CD4-positive, alpha-beta T cell treated with Interleukin-15 for 1 hour (primary cell): ENCODE data around the gene PKP4.
"Not testable (repeated sequence)": the region's sequence is repeated elsewhere in the genome, so short reads cannot be mapped to it uniquely, and the experiment has no call there.

Experiments used
- DNase-seq: peaks from one replicate; pipeline ENCODE4 v3.0.0-alpha.2; 2020

PKP4 gene

GRCh38 chr2:158456309-158457066 is at the start of gene PKP4, which contains the start of gene CCDC148:
Gene PKP4, plus strand, starts transcription at chr2:158456952. Its CDS starts 76,233 bp downstream, at chr2:158533185.
Gene CCDC148, minus strand, starts transcription at chr2:158456753. Its CDS starts 314 bp downstream, at chr2:158456439.
- peak; percentile 92 for DNase-seq

DNA sequence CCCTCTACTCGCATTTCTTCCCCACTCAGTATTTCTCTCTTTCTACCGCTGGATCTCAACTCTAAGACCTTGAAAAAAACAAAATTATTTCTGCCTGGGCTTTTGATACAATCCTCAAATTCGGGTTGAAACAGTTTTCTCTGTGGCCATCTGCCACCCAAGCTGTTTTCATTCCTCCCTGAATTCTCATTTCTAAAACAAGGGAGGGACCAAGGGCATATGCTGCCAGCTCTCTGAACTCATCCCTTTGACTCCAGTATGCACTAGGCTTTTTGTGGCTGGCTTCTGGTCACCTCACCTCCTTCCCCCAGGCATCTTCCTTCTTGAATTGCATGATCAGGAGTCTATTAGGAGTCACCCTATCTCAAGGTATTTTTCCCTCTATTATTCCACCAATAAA is 49.7 kb upstream of the PKP4 start:
- no peak for DNase-seq

- DNase-seq, result no peak
Measured at GRCh38 chr2:158410132-158410531, 46.6 kb upstream of the PKP4 start.

DNA sequence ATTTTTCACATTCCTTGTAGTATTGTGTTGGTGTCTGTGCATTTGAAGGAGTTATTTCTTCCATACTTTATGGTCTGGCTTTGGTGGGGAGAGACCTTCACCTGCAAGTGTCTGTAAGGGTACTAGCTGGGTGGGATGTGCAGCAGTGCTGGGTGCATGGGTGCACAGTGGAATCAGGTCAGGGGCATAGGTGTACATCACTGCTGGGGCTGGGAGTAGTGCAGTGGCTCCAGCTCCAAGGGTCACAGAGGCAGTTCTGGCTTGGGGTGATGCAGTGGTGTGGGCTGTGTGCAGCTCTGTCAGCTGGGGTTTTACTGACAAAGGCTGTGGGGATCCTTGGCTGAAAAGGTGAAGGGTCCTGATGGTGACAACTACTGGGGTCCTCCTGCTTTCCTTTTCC is 45.0 kb upstream of the PKP4 start:
- no peak for DNase-seq

- DNase-seq, result no peak
Measured at GRCh38 chr2:158412206-158412605, 44.5 kb upstream of the PKP4 start.

DNA sequence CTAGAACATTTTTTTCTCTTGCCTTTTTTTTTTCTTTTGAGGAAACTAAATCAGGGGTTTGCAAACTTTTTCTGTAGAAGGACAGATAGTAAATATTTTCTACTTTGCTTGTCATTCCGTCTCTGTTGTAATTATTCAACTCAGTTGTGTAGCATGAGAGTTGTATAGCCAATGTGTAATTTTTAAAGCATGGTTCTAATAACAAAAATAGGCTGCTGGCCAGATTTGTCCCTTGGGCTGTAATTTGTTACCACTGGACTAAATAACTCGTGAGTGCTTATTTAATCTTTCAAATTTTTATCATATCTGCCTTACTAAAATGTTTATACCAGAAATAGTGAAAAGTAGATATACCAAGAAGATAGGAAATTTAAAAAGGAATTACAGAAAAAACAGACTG is 43.2 kb upstream of the PKP4 start:
- DNase-seq, result no peak

- no peak for DNase-seq
Measured at GRCh38 chr2:158414538-158414937, 42.2 kb upstream of the PKP4 start.

- no peak for DNase-seq
Measured at GRCh38 chr2:158432117-158432516, 24.6 kb upstream of the PKP4 start.

- not testable (repeated sequence) for DNase-seq
Measured at GRCh38 chr2:158433716-158434115, 23.0 kb upstream of the PKP4 start.

DNA sequence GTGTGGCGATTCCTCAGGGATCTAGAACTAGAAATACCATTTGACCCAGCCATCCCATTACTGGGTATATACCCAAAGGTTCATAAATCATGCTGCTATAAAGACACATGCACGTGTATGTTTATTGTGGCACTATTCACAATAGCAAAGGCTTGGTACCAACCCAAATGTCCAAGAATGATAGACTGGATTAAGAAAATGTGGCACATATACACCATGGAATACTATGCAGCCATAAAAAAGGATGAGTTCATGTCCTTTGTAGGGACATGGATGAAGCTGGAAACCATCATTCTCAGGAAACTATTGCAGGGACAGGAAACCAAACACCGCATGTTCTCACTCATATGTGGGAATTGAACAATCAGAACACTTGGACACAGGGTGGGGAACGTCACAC is 17.7 kb upstream of the PKP4 start:
- not testable (repeated sequence) for DNase-seq

DNA sequence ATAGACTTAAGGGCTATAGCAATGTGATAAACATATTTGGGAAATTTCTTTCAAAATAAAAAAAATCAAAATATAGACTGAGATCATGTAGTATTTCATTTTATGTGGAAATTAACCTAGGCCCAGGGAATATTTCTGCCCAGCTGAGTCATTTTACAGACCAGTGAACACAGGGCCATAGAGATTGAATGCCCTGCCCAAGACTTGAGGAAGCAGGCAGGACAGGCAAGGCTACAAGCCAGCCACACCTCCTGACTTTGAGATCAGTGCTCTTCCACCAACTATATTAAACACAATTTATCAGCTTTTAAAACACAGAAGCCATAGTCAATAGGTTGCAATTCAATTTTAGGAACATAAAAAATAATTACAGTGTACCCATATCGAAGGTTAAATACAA is 13.1 kb upstream of the PKP4 start:
- DNase-seq, result no peak

GRCh38 chr2:158457092-158457825 is 507 bp downstream of the PKP4 start:
- peak; percentile 32 for DNase-seq

GRCh38 chr2:158457826-158458616 is 1.3 kb downstream of the PKP4 start:
- peak; percentile 50 for DNase-seq

DNA sequence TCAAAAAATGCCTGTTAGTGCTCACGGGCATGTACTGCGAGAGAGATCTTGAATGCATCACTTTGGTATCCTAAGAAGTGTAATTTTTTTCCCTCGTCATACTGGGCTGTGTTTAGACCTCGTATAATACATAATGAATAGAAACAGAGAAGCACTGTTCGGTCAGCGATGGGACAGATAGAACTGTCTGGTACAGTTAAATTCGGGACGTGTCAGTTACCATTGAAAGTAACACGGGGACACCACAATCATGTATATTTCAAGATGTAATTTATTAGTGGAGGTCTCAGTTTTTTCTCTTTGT is 1.8 kb downstream of the PKP4 start:
- no peak for DNase-seq

- DNase-seq, result no peak
Measured at GRCh38 chr2:158459161-158460003, 2.6 kb downstream of the PKP4 start.

GRCh38 chr2:158460632-158461297 is 4.0 kb downstream of the PKP4 start:
- DNase-seq, result no peak

- DNase-seq, result no peak
Measured at GRCh38 chr2:158463496-158464095, 6.8 kb downstream of the PKP4 start.

DNA sequence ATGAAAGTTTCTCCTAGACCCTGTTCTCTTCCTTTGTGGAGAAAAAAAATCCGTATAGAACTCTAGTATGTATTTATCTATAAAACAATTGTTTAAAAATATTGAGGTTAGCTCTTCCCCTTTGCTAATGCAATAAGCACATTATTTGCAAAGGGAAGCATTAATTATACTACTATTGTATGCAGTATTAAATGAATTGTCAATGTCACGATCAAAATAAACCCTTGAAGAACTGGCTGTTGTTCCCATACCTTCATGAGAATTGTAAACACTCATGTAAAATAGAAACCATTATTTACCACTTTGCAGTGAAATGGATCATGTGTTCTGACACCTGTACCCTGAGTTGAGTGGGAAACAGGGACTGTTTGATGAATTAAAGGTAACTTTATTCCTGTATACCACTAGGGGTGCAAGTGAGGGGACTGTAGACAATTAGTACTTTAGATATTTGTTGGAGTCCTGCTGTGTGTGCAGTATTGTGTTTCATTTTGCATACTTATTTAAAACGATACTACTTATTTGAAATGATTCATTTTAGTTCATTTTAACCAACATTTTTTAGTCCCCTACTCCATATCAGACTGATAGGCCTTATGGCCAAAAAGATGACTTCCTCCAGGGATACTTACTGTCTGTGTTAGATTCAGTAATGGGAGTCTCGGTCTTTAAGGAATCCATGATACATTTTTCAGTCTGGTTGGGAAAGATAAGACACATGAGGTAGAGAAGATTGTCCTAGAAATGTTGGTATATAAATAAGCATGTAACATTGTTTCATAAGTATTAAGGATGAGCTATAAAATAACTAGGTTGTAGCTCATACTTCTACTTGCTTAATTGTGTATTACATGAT is 7.9 kb downstream of the PKP4 start:
- no peak for DNase-seq

DNA sequence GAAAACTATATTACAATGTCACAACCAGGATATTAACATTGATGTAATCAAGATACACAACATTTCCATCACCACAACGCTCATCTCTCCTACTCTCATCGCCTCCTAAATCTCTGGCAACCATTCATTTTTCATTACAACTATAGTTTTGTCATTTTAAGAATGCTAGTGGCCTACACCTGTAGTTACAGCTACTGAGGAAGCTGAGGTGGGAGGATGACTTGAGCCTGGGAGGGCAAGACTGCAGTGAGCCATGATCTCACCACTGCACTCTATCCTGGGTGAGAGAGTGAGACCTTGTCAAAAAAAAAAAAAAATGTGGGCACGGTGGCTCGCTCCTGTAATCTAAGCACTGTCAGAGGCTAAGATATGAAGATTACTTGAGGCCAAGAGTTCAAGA is 10.5 kb downstream of the PKP4 start:
- DNase-seq, result no peak

- DNase-seq, result not testable (repeated sequence)
Measured at GRCh38 chr2:158472829-158473228, 16.1 kb downstream of the PKP4 start.

DNA sequence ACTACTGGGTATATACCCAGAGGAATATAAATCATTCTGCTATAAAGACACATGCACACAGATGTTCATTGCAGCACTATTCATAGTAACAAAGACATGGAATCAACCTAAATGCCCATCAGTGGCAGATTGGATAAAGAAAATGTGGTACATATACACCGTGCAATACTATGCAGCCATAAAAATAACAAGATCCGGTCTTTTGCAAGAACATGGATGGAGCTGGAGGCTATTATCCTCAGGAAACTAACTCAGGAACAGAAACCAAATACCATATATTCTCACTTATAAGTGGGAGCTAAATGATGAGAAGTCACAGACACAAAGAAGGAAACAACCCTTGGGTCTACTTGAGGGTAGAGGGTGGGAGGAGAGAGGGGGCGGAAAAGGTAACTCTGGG is 16.5 kb downstream of the PKP4 start:
- DNase-seq, result not testable (repeated sequence)
